ENCODE data around the gene SNX4.

- TF ChIP-seq PATZ1 (CRISPR knock-in tag; IDR thresholded peaks at IDR 0.05; ENCODE audit: borderline replicate concordance) = no peak
- no peak for TF ChIP-seq ISL1 (CRISPR knock-in tag; IDR thresholded peaks at IDR 0.05)
- no peak for TF ChIP-seq ZNF565 (CRISPR knock-in tag; conservative IDR thresholded peaks at IDR 0.05; ENCODE audit: low read depth)
- no peak for TF ChIP-seq ZFP3 (CRISPR knock-in tag; IDR thresholded peaks at IDR 0.05)
- no peak for TF ChIP-seq ARNTL (CRISPR knock-in tag; IDR thresholded peaks at IDR 0.05; ENCODE audit: borderline replicate concordance, low read depth)
- no peak for TF ChIP-seq TSHZ2 (CRISPR knock-in tag; IDR thresholded peaks at IDR 0.05)
- TF ChIP-seq TCF4 (CRISPR knock-in tag; IDR thresholded peaks at IDR 0.05; ENCODE audit: borderline replicate concordance) = no peak
These were observed 12.9 kb downstream of the SNX4 start for GRCh38 chr3:125507128-125507527.
